Body of pancreas (tissue), 4 donors: ENCODE measurements around the gene PHGDH.

Source experiments
- CTCF ChIP-seq, 7 experiments: fragments of 450-650 bp in 4 of 7; fragments of 200-600 bp in 3 of 7; sonication (generic) in 3 of 7; IDR thresholded peaks; one replicate each; pipeline ENCODE4 v1.5.1; 2016 to 2019; ENCODE audit warnings: antibody characterized with exemption in 7 of 7
- POLR2A ChIP-seq, 3 donors: fragments of 450-650 bp; IDR thresholded peaks; one replicate each; pipeline ENCODE4 v1.6.1; 2016; ENCODE audit warnings: antibody characterized with exemption in 3 of 3, mild to moderate bottlenecking in 2 of 3

GRCh38 chr1:119745034-119745433 is 33.3 kb downstream of the PHGDH start:
- TF ChIP-seq CTCF (IDR thresholded peaks at IDR 0.05), result no peak
- no peak for TF ChIP-seq POLR2A (IDR thresholded peaks at IDR 0.05)
